ENCODE measurements around the gene F7.

DNA sequence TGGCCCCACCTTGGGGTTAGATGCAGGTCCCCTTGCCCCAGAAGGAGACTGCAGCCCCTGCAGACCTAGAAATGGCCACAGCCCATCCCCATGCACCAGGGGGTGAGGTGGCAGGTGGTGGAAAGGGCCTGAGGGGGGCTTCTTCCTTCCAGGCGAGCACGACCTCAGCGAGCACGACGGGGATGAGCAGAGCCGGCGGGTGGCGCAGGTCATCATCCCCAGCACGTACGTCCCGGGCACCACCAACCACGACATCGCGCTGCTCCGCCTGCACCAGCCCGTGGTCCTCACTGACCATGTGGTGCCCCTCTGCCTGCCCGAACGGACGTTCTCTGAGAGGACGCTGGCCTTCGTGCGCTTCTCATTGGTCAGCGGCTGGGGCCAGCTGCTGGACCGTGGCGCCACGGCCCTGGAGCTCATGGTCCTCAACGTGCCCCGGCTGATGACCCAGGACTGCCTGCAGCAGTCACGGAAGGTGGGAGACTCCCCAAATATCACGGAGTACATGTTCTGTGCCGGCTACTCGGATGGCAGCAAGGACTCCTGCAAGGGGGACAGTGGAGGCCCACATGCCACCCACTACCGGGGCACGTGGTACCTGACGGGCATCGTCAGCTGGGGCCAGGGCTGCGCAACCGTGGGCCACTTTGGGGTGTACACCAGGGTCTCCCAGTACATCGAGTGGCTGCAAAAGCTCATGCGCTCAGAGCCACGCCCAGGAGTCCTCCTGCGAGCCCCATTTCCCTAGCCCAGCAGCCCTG, 12.8 kb downstream of the F7 start:
- TF ChIP-seq, protein P1, sequence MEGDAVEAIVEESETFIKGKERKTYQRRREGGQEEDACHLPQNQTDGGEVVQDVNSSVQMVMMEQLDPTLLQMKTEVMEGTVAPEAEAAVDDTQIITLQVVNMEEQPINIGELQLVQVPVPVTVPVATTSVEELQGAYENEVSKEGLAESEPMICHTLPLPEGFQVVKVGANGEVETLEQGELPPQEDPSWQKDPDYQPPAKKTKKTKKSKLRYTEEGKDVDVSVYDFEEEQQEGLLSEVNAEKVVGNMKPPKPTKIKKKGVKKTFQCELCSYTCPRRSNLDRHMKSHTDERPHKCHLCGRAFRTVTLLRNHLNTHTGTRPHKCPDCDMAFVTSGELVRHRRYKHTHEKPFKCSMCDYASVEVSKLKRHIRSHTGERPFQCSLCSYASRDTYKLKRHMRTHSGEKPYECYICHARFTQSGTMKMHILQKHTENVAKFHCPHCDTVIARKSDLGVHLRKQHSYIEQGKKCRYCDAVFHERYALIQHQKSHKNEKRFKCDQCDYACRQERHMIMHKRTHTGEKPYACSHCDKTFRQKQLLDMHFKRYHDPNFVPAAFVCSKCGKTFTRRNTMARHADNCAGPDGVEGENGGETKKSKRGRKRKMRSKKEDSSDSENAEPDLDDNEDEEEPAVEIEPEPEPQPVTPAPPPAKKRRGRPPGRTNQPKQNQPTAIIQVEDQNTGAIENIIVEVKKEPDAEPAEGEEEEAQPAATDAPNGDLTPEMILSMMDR (IDR thresholded peaks at IDR 0.05; ENCODE audit: insufficient read depth, low read length, poor library complexity, severe bottlenecking): no peak
- no peak for TF ChIP-seq EZH2phosphoT487 (conservative IDR thresholded peaks at IDR 0.05; ENCODE audit: low read length)
